ENCODE measurements around the gene MX1.
"Not testable (repeated sequence)": the region's sequence is repeated elsewhere in the genome, so short reads cannot be mapped to it uniquely, and the experiment has no call there.

GRCh38 chr21:41417505-41417904 lies 8.5 kb upstream of the MX1 start:
- not testable (repeated sequence) for TF ChIP-seq CTCF (IDR thresholded peaks at IDR 0.05; ENCODE audit: insufficient read depth, low read depth, low read length); EZH2 (IDR thresholded peaks at IDR 0.05; ENCODE audit: insufficient read depth, low read length)
